BE2C (cell line): ENCODE measurements around the gene CAPN5.

ENCODE experiments used
- DNase-seq: peaks from one replicate; pipeline ENCODE4 v3.0.0-alpha.2; 2020
- H3K27me3 ChIP-seq: fragments of 250-450 bp; sonication (Bioruptor Pico); 2 replicates; pipeline ENCODE4 v1.5.1; 2020; ENCODE audit warnings: mild to moderate bottlenecking
- H3K36me3 ChIP-seq: fragments of 250-450 bp; sonication (Bioruptor Pico); 2 replicates; pipeline ENCODE4 v1.5.1; 2020; ENCODE audit warnings: mild to moderate bottlenecking
- H3K4me1 ChIP-seq: fragments of 250-450 bp; sonication (Bioruptor Pico); 2 replicates; pipeline ENCODE4 v1.5.1; 2020
- H3K4me3 ChIP-seq: 2 replicates; pipeline ENCODE4 v1.5.1; 2011; ENCODE audit warnings: low read depth, low read length
- H3K9me3 ChIP-seq: fragments of 250-450 bp; sonication (Bioruptor Pico); 2 replicates; pipeline ENCODE4 v1.5.1; 2020
- TF ChIP-seq, protein P1 (sequence below): IDR thresholded peaks from 2 replicates; pipeline ENCODE4 v1.5.1; 2012; ENCODE audit warnings: mild to moderate bottlenecking, low read depth, low read length

CAPN5 gene

DNA sequence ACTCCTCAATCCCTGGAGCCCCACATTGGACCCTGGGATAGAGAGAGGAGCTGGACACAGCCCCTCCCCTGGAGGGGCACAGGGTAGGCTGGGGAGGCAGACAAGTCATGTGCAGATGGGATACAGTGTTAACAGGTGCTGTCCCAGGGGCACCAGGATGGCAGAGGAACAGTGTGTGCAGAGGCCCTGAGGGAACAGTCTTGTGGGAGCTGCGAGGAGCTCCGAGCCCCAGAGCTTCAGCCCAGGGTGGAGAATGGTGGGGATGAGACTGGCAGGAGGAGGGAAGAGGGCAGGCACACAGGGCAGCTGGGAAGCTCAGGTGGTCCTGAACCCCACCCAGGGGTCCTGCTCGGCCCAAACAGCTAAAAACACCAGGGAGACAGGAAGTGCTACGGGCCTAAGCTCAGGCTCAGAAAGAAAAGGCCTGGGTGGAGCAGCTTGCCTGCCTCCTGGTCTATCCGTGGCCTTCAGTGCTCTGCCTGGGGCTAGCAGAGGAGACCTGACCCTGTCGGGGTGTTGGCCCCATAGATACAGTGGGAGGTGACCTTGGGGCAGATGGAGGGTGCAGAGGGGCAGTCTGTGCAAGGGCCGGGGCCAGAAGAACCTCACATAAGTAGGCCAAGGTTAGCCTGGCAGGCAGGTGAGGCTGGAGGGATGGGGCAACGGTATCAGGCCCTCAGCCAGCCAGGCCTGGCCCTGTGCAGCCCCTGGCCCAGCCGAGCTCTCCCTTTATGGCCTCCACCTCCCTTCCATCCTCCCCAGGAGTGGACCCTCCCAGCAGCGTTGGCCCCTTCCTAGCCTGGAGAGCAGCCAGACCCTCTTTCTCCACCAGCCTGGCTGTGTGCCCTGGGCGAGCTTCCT, 15.4 kb downstream of the CAPN5 start:
- no peaks in the 10 kb centered on the region for H3K9me3 ChIP-seq
- TF ChIP-seq, protein P1, sequence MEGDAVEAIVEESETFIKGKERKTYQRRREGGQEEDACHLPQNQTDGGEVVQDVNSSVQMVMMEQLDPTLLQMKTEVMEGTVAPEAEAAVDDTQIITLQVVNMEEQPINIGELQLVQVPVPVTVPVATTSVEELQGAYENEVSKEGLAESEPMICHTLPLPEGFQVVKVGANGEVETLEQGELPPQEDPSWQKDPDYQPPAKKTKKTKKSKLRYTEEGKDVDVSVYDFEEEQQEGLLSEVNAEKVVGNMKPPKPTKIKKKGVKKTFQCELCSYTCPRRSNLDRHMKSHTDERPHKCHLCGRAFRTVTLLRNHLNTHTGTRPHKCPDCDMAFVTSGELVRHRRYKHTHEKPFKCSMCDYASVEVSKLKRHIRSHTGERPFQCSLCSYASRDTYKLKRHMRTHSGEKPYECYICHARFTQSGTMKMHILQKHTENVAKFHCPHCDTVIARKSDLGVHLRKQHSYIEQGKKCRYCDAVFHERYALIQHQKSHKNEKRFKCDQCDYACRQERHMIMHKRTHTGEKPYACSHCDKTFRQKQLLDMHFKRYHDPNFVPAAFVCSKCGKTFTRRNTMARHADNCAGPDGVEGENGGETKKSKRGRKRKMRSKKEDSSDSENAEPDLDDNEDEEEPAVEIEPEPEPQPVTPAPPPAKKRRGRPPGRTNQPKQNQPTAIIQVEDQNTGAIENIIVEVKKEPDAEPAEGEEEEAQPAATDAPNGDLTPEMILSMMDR, result no peak
- no peaks in the 10 kb centered on the region for H3K36me3 ChIP-seq
- H3K27me3 ChIP-seq, result no peaks in the 10 kb centered on the region
- no peak overlapping the region for H3K4me3 ChIP-seq
- H3K4me1 ChIP-seq, result peaks cover 14% of the 10 kb centered on the region
- peak; percentile 8 for DNase-seq

DNA sequence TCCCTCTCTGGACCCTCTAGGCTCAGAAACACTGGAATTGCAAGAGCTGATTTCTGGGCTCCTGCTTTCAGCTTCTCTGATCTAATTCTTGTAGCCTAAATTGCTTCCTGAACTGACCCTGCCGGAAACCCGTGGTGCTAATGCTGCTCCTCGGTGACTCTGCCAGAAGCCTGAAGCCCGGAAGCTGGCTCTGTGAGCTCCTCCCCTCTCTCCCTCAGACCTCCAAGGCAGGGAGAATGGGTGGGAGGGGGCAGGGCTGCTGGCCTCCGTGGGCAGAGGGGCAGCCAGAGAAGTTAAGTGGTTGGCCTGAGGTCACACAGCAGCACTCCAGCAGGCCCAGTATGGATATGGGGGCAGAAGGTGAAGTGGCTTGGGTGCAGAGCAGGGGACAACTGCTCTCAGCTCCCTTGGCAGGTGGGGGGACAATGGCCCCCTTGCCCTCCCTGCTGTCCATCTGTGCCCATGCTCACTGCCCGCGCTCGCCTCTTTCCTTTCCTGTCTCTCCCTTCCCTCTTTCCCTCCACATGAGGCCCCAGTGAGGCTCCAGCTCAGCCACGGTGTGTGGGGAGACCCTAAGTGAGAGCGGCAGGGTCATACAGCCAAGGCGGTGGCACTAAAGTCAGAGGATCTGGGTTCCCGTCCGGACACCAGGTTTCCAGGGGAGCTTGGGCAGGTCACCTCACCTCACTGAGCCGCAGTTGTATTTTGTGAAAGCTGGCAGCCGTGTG, 16.2 kb downstream of the CAPN5 start:
- H3K36me3 ChIP-seq, result no peaks in the 10 kb centered on the region
- H3K4me1 ChIP-seq, result peaks cover 14% of the 10 kb centered on the region
- TF ChIP-seq, protein P1, result no peak
- H3K9me3 ChIP-seq, result no peaks in the 10 kb centered on the region
- no peak overlapping the region for H3K4me3 ChIP-seq
- no peaks in the 10 kb centered on the region for H3K27me3 ChIP-seq
- DNase-seq, result peak; percentile 71

DNA sequence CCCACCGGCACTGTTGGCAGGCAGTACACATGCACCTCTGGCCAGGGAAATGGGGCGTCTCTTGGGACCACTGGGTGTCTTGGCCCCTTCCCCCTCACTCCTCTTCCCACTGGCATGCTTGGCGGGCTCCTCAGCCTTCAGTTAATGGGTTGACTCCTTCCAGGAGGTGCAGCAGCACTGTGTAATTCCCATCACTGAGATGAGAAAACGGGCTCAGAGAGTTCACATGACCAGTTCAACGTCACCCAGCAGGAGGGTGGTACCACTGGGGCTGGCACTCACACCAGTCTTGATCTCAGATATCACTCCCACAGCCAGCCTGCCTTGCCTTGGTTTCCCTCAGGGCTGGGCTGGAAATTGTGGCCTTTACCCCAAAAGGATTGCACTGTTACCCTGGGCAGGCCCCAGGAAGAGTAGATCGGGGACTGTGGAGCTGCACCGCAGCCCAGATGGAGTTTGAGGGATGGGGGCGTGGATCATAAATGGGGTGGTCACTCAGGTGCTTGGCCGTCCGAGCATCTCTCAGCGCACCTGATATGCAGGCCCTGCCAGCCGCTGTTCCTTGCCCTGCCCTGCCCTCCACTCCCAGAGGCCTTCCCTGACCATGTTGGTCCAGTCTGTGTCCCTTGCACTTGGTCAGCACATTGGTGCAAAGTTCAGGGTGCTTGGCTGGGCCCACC, 16.9 kb downstream of the CAPN5 start:
- H3K9me3 ChIP-seq, result no peaks in the 10 kb centered on the region
- no peaks in the 10 kb centered on the region for H3K27me3 ChIP-seq
- H3K4me1 ChIP-seq, result peaks cover 14% of the 10 kb centered on the region
- peak; percentile 2 for DNase-seq
- H3K4me3 ChIP-seq, result no peak overlapping the region
- no peaks in the 10 kb centered on the region for H3K36me3 ChIP-seq
- TF ChIP-seq, protein P1, result no peak

DNA sequence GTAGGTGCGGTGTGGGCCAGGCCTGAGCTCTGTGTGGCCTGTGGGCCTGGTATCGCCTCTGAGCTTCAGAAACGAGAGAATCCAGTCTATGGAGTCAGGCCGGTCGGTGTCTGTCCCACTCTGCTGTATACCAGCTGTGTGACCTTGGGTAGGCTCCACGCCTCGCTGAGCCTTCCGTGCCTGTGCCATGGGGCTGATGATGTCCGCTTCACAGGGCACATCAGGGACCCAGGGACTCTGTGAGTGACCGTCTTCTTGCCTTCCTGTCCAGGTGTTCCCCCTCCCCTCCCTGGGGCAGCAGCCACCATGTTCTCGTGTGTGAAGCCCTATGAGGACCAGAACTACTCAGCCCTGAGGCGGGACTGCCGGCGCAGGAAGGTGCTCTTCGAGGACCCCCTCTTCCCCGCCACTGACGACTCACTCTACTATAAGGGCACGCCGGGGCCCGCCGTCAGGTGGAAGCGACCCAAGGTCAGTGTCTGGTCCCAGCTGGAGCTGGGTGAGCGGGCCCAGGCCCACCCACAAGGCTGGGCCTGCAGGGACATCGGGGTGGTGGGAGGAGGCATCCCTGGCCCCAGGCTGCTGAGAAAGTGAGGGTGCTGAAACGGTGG, 17.9 kb downstream of the CAPN5 start:
- peak; percentile 7 for DNase-seq
- H3K4me1 ChIP-seq, result peaks cover 14% of the 10 kb centered on the region
- no peaks in the 10 kb centered on the region for H3K36me3 ChIP-seq
- no peaks in the 10 kb centered on the region for H3K9me3 ChIP-seq
- no peak overlapping the region for H3K4me3 ChIP-seq
- no peaks in the 10 kb centered on the region for H3K27me3 ChIP-seq
- TF ChIP-seq, protein P1, result no peak

DNA sequence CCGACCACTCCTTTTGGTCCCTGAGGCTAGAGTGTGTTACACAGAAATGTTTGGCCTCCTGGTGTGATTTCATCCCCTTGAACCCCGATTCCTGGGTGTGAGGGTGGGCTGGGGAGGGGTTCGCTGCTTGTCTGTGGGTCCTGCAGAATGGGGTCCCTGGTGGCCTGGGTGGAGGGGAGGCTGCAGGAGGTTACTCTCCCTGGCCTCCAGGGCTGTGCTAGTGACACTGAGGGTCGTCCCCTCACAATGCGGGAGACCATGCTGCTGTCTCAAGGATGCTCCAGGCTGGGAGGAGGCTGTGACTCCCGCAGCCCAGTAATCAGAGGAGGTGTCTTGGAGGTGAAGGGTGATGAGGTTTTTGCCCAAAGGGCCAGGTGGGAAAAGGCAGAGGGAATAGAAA, 18.9 kb downstream of the CAPN5 start:
- TF ChIP-seq, protein P1, result no peak
- DNase-seq, result peak; percentile 2
- Histone ChIP-seq H3K4me3 (no peak overlapping the region), H3K36me3 (no peaks in the 10 kb centered on the region), H3K9me3 (no peaks in the 10 kb centered on the region), H3K27me3 (no peaks in the 10 kb centered on the region), H3K4me1 (peaks cover 14% of the 10 kb centered on the region)
